Measurements from ENCODE around the gene TMEM248. TPM values are rescaled to one million over a fixed set of nuclear protein-coding genes. Genes with fewer than 3 reads are reported as not detected.
"Not testable (repeated sequence)": the region's sequence is repeated elsewhere in the genome, so short reads cannot be mapped to it uniquely, and the experiment has no call there.

Gene TMEM248
- total RNA-seq, 1 donor from 2014 or later = 97.2 TPM

DNA sequence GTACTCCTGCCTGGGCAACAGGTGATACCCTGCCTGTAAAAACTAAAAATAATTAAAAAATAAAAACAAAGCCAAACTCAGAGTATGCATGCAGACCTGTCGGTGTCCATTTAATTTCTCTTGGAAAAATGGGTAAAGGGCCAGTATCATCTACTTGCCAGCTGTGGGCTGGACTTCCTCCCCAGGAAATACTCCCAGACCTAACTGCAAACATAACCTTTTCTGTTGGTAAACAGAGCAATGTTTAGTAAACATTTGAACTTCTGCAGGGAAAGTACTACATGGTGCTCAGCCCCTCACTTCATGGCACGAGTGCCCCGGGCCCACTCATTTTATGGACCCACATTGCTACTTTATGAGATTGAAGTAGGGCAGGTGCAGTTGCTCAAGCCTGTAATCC is 10.2 kb upstream of the TMEM248 start:
- no peak for DNase-seq

DNA sequence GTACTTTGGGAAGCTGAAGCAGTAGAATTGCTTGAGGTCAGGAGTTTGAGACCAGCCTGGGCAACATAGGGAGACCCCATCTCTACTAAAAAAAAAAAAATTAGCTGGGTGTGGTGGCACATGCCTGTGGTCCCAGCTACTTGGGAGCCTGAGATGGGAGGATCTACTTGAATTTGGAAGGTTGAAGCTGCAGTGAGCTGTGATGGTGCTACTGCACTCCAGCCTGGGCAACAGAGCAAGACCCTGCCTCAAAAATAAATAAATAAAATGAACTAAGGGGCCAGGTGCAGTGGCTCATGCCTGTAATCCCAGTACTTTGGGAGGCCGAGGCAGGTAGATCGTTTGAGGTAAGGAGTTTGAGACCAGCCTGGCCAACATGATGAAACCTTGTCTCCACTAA is 9.8 kb upstream of the TMEM248 start:
- DNase-seq = not testable (repeated sequence)

GRCh38 chr7:66912195-66912594 is 8.8 kb upstream of the TMEM248 start:
- no peak for DNase-seq

DNA sequence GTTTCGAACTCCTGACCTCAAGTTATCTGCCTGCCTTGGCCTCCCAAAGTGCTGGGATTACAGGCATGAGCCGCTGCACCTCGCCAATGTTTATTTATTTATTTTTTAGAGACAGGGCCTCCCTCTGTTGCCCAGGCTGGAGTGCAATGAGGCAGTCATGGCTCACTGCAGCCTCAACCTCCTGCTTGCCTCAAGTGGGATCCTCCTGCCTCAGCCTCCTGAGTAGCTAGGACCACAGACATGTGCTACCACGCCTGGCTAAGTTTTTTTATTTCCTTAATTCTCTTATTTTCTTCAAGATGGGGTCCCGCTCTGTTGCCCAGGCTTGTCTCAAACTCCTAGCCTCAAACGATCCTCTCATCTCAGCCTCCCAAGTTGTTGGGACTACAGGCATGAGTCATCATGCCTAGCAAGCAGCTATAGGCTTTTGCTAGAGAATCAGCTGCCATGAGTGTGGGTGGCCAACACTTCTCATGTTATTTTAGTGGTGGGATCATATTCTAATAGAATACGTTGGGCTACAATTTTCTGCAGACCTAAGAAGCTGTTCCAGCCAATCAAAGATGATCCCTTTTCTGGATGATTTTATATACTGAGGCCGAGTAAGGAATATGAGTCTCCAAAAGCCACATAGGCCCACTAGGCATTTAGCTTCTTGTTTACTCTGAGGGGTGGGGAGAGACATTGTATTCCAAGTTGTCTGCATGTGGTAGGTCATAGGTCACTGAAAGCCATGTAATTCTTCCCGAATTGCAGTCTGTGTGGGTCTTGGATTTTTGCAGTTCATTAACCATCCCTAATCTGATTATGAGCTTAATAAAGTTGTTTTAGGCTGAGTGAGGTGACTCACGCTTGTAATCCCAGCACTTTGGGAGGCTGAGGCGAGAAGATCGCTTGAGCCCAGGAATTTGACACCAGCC is 7.6 kb upstream of the TMEM248 start:
- DNase-seq = no peak

- DNase-seq = not testable (repeated sequence)
Measured at GRCh38 chr7:66917904-66918303, 3.1 kb upstream of the TMEM248 start.

DNA sequence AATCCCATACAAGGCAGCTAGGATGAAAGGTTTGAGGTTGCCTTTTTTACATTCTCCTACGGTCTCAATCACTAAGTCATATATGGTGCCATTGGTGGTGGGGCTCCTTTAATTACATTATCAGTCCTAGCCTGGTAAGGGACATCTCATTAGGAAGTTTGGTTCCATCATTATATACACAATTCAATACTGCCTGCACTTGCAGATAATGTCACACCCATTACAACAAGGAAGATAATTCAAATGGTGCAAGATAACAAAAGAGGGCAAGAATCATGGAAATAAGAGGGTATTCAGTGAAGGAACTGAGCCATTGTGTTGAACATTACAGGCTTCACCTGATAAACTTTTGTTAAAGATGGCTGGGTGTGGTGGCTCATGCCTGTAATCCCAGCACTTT is 1.7 kb upstream of the TMEM248 start:
- DNase-seq = no peak

GRCh38 chr7:66919704-66920103 is 1.3 kb upstream of the TMEM248 start:
- DNase-seq = no peak

DNA sequence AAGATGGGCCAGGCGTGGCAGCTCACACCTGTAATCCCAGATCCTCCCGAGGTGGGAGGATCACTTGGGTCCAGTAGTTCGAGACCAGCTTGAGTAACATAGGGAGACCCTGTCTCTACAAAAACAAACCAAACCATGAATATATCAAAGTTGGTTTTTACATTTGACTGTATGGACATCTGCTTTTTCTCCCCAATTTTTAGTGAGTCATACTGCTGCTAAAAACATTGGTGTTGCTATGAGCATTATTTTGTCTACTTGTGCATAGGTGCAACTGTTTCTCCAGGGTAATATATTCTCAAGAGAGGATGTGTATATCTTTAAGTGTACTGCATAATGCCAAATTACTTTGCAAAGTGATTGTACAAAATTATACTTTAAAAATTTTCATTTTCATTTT is 769 bp upstream of the TMEM248 start:
- no peak for DNase-seq

DNA sequence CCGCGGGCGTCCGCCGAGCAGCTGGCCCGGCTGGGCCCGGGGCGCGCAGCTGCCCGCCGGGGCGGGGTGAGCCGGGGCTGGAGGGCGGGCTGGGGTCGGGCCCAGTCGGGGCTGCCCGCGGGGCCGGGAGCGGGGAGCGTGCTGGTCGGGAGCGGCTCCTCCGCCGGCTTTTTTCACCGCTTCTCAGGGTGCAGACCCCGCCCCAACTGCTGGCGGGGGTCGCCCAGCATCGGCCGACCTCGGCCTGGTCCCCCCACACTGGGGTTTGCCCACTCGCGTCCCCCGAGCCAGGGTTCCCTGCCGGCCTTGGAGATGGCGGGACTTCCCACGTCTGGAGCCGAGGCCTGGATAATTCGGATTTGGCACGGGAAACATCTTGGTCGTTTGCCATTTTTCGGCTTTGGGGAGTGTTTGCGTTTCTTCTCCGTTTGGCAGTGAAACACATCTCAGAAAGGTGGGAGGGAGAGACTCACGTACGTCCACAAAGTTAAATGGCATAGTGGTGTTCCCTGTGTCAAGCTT is 432 bp downstream of the TMEM248 start:
- DNase-seq = peak; percentile 54

DNA sequence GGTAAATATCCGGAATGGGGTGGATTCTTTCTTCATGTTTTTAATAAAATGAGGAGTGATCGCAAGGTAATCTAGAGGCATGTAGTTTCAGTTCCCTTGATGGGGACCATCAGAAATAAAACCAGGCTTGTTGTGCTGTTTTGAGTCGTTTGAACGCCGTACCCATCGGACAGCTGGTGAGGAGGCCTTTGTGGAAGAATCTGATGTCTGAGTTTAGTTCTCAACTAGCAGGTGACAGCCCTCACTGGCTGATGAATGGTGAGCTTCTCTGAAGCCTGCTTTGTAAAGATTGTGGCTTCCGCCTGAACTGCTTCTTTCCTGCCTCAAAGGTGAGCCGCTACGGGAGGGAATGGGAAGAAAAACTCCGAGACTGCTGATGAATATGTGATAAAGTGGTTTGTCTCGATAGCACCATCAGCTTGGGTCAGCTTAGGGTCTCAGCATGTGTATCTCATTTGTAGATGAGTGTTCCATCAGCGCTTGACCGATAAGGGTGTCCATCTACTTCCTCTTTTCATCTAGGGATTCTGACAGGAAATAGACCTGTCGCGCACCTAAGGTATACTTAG is 977 bp downstream of the TMEM248 start:
- DNase-seq = peak; percentile 44

- no peak for DNase-seq
Measured at GRCh38 chr7:66925255-66925654, 4.2 kb downstream of the TMEM248 start.

DNA sequence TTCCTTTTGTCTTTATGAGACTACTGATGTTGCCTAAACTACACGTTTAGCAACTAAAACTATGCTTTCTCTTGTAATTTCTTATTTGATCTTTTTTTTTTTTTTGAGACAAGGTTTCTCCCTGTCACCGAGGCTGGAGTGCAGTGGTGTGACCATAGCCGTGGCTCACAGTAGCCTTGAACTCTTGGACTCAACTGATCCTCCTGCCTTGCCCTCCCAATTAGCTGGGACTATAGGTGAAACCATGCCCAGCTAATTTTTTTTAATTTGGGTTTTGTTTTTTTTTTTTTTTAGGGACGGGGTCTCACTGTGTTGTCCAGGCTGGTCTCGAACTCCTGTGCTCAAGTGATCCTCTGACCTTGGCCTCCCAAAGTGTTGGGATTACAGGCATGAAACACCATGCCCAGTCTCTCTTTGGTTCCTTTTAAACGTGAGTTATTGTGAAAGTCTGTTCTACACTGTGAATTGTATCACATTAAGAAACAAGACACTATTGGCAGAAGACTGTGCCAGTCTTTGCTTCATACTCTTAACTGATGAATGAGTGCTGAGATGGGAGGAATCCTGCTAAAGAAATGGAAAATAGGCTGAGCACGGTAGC is 6.4 kb downstream of the TMEM248 start:
- DNase-seq = no peak

GRCh38 chr7:66928388-66928787 is 7.4 kb downstream of the TMEM248 start:
- no peak for DNase-seq

DNA sequence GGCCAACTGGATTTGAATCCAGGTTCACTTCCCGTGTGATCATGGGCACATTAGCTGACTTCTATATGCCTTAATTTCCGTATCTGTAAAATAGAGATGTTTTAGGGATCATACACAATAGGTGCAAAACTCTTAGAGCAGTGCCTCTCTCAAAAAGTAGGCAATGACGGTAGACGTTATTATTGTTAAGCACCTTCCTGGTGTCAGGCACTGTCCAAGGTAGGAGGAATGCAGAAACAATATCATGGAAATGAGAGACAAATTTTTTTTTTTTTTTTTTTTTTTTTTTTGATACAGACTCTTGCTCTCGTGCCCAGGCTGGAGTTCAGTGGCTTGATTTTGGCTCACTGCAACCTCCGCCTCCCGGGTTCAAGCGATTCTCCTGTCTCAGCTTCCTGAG is 8.1 kb downstream of the TMEM248 start:
- DNase-seq = no peak

- DNase-seq = no peak
Measured at GRCh38 chr7:66929935-66930334, 8.9 kb downstream of the TMEM248 start.

DNA sequence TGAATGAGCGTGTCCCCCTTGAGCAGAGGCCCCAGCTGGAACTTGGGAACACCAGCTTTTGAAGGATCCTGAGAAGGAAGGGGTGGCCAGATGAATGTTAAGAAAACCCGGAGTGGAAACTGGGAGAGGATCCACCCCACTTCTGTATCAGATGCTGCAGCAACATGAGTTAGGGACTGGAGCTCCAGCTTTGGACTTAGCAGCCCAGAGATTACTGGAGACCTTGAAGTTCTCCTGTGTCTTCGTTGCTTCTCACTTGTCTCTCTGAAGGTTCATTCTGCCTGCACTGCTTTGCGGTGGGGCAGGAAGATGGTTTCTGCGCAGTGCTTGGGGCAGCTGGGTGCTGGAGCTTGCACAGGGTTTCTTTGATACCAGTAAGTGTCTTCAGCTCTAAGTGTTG is 9.3 kb downstream of the TMEM248 start:
- DNase-seq = no peak

DNA sequence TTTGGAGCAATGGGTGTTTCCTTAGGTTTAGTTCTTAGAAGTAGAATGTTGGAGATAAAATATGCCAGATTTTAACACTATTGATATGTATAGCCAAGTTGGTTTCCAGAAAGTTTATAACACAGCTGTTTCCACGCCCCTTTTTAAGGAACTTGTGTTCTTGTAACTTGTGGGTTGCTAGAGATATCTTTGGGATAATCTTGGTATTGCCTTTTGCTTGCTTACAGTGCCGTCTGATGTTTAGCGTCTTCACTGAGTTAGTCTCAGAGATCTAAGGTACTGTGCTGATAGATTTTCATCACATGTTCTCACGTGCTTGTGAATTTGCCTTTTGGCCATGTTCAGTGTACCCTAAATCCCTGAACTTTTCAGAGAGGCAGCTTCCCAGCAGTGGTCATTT is 12.4 kb downstream of the TMEM248 start:
- no peak for DNase-seq

DNA sequence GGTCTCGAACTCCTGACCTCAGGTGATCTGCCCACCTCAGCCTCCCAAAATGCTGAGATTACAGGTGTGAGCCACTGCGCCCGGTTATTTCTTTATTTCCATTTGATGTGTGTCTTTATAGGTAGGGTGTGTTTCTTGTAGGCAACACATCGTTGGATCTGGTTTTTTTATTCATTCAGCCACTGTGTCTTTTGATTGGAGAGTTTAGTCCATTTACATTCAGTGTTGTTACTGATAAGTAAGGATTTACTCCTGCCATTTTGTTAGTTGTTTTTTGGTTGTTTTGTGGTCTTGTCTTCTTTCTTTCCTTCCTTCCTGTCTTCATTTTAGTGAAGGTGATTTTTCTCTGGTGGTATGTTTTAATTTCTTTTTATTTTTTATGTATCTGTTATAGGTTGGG is 16.9 kb downstream of the TMEM248 start:
- DNase-seq = no peak

DNA sequence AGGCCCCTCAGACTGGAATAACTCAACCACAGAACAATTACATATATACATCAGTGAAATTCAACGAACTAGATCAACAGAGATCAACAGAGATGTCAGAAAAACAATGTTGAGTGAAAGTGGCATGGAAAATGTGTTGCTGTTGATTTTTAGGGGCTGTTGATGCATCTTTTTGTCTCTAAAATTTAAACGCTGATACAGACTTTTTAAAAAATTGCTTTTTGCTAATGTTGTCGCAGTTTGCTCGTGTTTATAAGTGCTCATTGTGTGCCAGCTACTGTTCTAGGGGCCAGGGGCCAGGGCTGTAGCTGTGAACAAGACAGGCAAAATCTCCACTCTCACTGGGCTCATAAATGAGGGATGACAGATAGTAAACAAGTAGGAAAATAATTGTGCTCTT is 18.3 kb downstream of the TMEM248 start:
- no peak for DNase-seq

- DNase-seq = peak; percentile 84
Measured at GRCh38 chr7:66946545-66946944, 25.5 kb downstream of the TMEM248 start.

DNA sequence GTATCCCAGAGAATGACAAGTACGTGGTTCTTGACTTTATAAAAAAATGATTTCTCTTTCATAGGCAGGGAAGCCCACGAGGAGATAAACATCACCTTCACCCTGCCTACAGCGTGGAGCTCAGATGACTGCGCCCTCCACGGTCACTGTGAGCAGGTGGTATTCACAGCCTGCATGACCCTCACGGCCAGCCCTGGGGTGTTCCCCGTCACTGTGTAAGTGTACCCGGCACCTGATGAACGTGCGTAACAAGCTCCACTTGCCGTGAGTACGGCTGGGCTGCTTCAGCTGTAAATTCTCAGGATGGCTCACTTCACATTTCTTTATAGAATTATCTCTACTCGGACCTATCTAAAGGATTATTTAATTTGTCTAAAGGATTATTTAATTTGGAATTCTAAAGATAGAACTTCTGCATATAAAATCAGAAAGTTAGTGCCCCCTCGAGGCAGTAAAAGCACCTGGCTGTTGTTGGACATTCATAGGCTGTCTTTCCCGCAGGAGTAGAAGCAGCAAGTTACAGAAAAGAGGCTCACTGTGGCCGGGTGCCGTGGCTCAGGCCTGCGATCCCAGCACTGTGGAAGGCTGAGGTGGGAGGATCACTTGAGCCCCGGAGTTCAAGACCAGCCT is 27.6 kb downstream of the TMEM248 start:
- DNase-seq = no peak

GRCh38 chr7:66950311-66950710 is 29.3 kb downstream of the TMEM248 start:
- DNase-seq = peak; percentile 81

- DNase-seq = peak; percentile 88
Measured at GRCh38 chr7:66950763-66951162, 29.7 kb downstream of the TMEM248 start.
